OCI-LY7 (cell line): ENCODE data around the gene SCN1B. TPM values are rescaled to one million over a fixed set of nuclear protein-coding genes. Genes with fewer than 3 reads are reported as not detected.
A peak's percentile ranks its signal among the peaks of the same experiment; 100 is the strongest.

Experiments used
- BruUV-seq: library from RNA; stranded (reverse); fragments of 400-500 nt; replicated peaks from 2 replicates; lab custom pipeline; 2021; lab: Mats Ljungman, UMichigan
- CTCF ChIA-PET: fragments of 300-600 bp; sonication (Branson Sonifier 250); formaldehyde crosslinking; loops from one replicate; lab custom pipeline; 2022; ENCODE audit warnings: antibody characterized with exemption; ENCODE audit not compliant: unreplicated experiment; lab: Charles Lee
- POLR2A ChIA-PET: fragments of 300-600 bp; sonication (Branson Sonifier 250); formaldehyde crosslinking; loops from one replicate; lab custom pipeline; 2022; ENCODE audit warnings: antibody characterized with exemption; lab: Charles Lee
- DNase-seq: peaks from one replicate; pipeline ENCODE4 v3.0.0-alpha.2; 2015; ENCODE audit warnings: low spot score
- H2AFZ ChIP-seq: fragments of 200-600 bp; sonication (generic), shearing (Covaris generic); 2 replicates; pipeline ENCODE4 v1.6.1; 2014; ENCODE audit warnings: mild to moderate bottlenecking, antibody characterized with exemption, low read length, moderate library complexity
- H3K27ac ChIP-seq: fragments of 200-600 bp; sonication (generic); 2 replicates; pipeline ENCODE4 v1.5.1; 2014; ENCODE audit warnings: mixed run types, low read depth, mild to moderate bottlenecking, moderate library complexity, low read length, inconsistent platforms; ENCODE audit not compliant: poor library complexity, severe bottlenecking
- H3K36me3 ChIP-seq: fragments of 200-600 bp; sonication (generic); 2 replicates; pipeline ENCODE4 v1.6.1; 2014; ENCODE audit warnings: mild to moderate bottlenecking, antibody characterized with exemption, low read length, moderate library complexity, mixed read lengths; ENCODE audit not compliant: insufficient read depth
- H3K4me1 ChIP-seq: fragments of 200-600 bp; sonication (generic); 2 replicates; pipeline ENCODE4 v1.5.1; 2014; ENCODE audit warnings: mild to moderate bottlenecking, low read length; ENCODE audit not compliant: insufficient read depth, poor library complexity, severe bottlenecking
- H3K4me2 ChIP-seq: fragments of 200-600 bp; sonication (generic); 2 replicates; pipeline ENCODE4 v1.6.1; 2014; ENCODE audit warnings: mild to moderate bottlenecking, low read length
- H3K4me3 ChIP-seq: fragments of 200-600 bp; sonication (generic); 2 replicates; pipeline ENCODE4 v1.5.1; 2014; ENCODE audit warnings: mild to moderate bottlenecking, low read depth, low read length; ENCODE audit not compliant: poor library complexity, severe bottlenecking
- H3K79me2 ChIP-seq: fragments of 200-600 bp; sonication (generic); 2 replicates; pipeline ENCODE4 v1.6.1; 2016; ENCODE audit warnings: low read depth, mild to moderate bottlenecking, low read length, moderate library complexity, mixed read lengths; ENCODE audit not compliant: insufficient read depth
- H3K9me2 ChIP-seq: fragments of 200-600 bp; sonication (generic); 2 replicates; pipeline ENCODE4 v1.6.1; 2016; ENCODE audit warnings: mild to moderate bottlenecking, low read length, mixed read lengths; ENCODE audit not compliant: insufficient read depth
- H3K9me3 ChIP-seq: fragments of 200-600 bp; sonication (generic); 2 replicates; pipeline ENCODE4 v1.6.1; 2014; ENCODE audit warnings: mild to moderate bottlenecking, mixed run types, low read length, mixed read lengths
- H4K20me1 ChIP-seq: fragments of 200-600 bp; sonication (generic); 2 replicates; pipeline ENCODE4 v1.6.1; 2014; ENCODE audit warnings: mild to moderate bottlenecking, antibody characterized with exemption, low read length, moderate library complexity, mixed read lengths; ENCODE audit not compliant: insufficient read depth
- EZH2phosphoT487 ChIP-seq: fragments of 200-600 bp; sonication (generic); IDR thresholded peaks from 2 replicates; pipeline ENCODE4 v1.6.1; 2018; ENCODE audit warnings: low read depth, borderline replicate concordance, mild to moderate bottlenecking, mixed run types, antibody characterized with exemption, low read length, moderate library complexity, mixed read lengths
- intact Hi-C: fragments of 100-400 bp; cut with micrococcal nuclease; formaldehyde crosslinking; loops from one replicate; pipeline ENCODE4 v1.10.0; 2022; ENCODE audit not compliant: unreplicated experiment
- total RNA-seq, 2 experiments: library from RNA; depleted of rRNA in 1 of 2; stranded (reverse); fragments of >200 nt in 1 of 2; shearing (Covaris generic) in 1 of 2; gene quantifications; 2 replicates each; pipeline ENCODE4 v1.2.3, GENCODE V29; 2014 to 2022
- TF ChIP-seq, protein P1 (sequence below): fragments of 200-600 bp; sonication (generic); conservative IDR thresholded peaks from 2 replicates; pipeline ENCODE4 v1.5.1; 2014; ENCODE audit warnings: mild to moderate bottlenecking, antibody characterized with exemption, low read length, moderate library complexity, mixed read lengths

The SCN1B gene
- total RNA-seq, 2 experiments from 2014 or later: 0.41 to 3.1 TPM

DNA sequence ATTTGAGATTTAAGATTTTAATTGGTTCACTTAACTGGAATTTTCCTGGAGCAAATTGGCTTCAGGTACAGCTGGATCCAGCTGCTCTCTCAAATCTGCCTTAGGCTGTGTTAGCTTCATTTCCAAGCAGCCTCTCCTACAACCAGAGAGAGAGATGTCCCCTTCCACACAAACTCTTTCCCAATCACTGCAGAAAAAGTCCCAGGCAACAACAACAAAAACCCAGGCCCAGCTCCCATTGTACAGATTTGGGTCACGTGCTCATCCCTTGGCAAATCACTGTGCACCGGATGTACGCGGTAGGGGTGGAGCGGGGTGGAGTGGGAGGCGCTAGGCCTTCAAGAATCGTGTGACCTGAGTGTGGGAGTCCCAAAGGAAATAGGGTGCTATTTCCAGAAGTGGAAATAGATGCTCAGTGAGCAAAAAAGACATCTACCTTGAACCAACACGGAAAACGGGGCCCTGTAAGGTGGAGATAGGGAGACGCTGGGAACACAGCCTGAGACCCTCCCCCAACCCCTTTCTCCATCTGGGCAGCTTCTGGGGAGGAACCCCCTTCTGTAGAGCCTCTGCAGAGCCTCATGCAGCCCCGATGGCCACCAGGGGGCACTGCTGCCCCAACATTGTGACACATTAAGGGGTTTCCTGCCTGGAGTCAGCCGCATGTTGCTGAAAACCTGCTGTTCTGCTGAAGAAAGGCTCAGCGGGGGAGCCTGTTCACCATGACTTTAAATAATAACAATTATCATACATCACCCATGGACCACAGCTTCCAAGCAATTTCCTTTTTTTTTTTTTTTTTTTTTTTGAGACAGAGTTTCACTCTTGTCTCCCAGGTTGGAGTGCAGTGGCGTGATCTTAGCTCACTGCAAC lies 36.7 kb downstream of the SCN1B start:
- Histone ChIP-seq H4K20me1 (no peaks in the 10 kb centered on the region), H2AFZ (peak overlapping the region; percentile 31; the same call in 1 of the 2 replicates), H3K4me2 (peak overlapping the region; percentile 70), H3K9me3 (peaks cover 12% of the 10 kb centered on the region; the same call in 1 of the 2 replicates), H3K4me3 (peak overlapping the region; percentile 58), H3K9me2 (no peaks in the 10 kb centered on the region), H3K36me3 (no peaks in the 10 kb centered on the region; the same call in 1 of the 2 replicates), H3K4me1 (peaks cover 40% of the 10 kb centered on the region), H3K27ac (peak overlapping the region; percentile 69), H3K79me2 (no peaks in the 10 kb centered on the region)
- ChIA-PET CTCF (interaction anchor here (0.7 to 3.0 kb wide), 15 partner anchors 9 to 150 kb away, joined by 3 to 20 read pairs (median 5); partner anchors contain the start of gene LGI4), POLR2A (interaction anchor here (0.6 to 3.0 kb wide), 12 partner anchors 8 to 75 kb away, joined by 3 to 49 read pairs (median 4); no protein-coding TSS in a partner anchor)
- intact Hi-C loops: loop anchor here (1.0 to 2.0 kb wide), 5 partner anchors 19 to 150 kb away; partner anchors contain the start of gene LGI4
- no TSS peak for BruUV-seq
- TF ChIP-seq EZH2phosphoT487: no peak
- TF ChIP-seq, protein P1, sequence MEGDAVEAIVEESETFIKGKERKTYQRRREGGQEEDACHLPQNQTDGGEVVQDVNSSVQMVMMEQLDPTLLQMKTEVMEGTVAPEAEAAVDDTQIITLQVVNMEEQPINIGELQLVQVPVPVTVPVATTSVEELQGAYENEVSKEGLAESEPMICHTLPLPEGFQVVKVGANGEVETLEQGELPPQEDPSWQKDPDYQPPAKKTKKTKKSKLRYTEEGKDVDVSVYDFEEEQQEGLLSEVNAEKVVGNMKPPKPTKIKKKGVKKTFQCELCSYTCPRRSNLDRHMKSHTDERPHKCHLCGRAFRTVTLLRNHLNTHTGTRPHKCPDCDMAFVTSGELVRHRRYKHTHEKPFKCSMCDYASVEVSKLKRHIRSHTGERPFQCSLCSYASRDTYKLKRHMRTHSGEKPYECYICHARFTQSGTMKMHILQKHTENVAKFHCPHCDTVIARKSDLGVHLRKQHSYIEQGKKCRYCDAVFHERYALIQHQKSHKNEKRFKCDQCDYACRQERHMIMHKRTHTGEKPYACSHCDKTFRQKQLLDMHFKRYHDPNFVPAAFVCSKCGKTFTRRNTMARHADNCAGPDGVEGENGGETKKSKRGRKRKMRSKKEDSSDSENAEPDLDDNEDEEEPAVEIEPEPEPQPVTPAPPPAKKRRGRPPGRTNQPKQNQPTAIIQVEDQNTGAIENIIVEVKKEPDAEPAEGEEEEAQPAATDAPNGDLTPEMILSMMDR: peak; percentile 99
- DNase-seq: peak; percentile 97

DNA sequence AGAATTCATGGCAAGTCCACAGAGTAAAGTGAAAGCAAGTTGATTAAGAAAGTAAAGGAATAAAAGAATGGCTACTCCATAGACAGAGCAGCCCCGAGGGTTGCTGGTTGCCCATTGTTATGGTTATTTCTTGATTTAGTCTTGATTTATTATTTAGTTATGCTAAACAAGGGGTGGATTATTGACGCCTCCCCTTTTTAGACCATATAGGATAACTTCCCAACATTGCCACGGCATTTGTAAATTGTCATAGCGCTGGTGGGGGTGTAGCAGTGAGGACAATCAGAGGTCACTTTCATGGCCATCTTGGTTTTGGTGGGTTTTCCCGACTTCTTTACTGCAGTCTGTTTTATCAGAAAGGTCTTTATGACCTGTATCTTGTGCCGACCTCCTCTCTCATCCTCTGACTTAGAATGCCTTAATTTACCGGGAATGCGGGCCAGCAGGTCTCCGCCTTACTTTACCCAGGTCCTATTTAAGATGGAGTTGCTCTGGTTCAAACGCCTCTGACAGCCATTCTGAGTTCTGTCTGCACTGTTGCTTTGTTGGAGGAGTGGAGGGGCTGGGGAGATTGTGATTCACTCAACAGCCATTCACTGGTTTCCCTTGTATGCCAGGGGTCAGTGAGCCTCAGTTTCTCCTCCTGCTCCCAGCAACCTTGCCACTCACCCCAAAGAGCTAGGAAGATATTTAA lies 38.8 kb downstream of the SCN1B start:
- H2AFZ ChIP-seq: peak overlapping the region; percentile 66; the same call in 1 of the 2 replicates
- no peaks in the 10 kb centered on the region for H4K20me1 ChIP-seq
- TF ChIP-seq EZH2phosphoT487: no peak
- TF ChIP-seq, protein P1: no peak
- H3K4me1 ChIP-seq: peaks cover 40% of the 10 kb centered on the region
- peak overlapping the region; percentile 39 for H3K27ac ChIP-seq
- H3K36me3 ChIP-seq: no peaks in the 10 kb centered on the region; the same call in 1 of the 2 replicates
- DNase-seq: no peak
- peaks cover 12% of the 10 kb centered on the region; the same call in 1 of the 2 replicates for H3K9me3 ChIP-seq
- no TSS peak for BruUV-seq
- peak overlapping the region; percentile 35 for H3K4me2 ChIP-seq
- no peaks in the 10 kb centered on the region for H3K79me2 ChIP-seq
- intact Hi-C loops: no loop called here
- CTCF ChIA-PET: interaction anchor here (0.6 to 3.0 kb wide), 3 partner anchors 17 to 21 kb away, joined by 3 to 20 read pairs (median 8); no protein-coding TSS in a partner anchor
- POLR2A ChIA-PET: interaction anchor here (1.0 to 3.0 kb wide), 9 partner anchors 11 to 23 kb away, joined by 3 to 49 read pairs (median 6); no protein-coding TSS in a partner anchor
- H3K9me2 ChIP-seq: no peaks in the 10 kb centered on the region
- H3K4me3 ChIP-seq: no peak overlapping the region
